GM18867 (cell line): ENCODE results near the gene SCNN1B.
"Not testable (repeated sequence)": the region's sequence is repeated elsewhere in the genome, so short reads cannot be mapped to it uniquely, and the experiment has no call there.

ENCODE experiments used
- ATAC-seq: cut with Tn5 transposase; IDR thresholded peaks from one replicate; pipeline ENCODE4 v1.9.1; 2021; ENCODE audit warnings: mild to moderate bottlenecking, moderate library complexity; ENCODE audit not compliant: unreplicated experiment

SCNN1B gene

GRCh38 chr16:23377071-23377931, 75.2 kb downstream of the SCNN1B start:
- no peak for ATAC-seq

GRCh38 chr16:23378256-23378655, 76.2 kb downstream of the SCNN1B start:
- ATAC-seq: no peak

DNA sequence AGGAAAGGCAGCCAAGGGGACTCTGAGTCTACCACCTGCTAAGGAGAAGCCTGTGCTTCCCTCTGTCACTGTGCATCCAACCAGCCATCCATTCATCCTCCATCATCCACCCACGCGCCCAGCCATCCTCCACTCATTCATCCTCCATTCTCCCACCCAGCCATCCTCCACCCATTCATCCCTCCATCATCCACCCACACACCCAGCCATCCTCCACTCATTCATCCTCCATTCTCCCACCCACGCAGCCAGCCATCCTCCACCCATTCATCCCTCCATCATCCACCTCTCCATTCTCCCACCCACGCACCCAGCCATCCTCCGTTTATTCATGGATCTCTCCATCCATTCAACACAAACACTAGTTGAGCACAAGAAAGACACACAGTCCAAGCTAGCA, 76.8 kb downstream of the SCNN1B start:
- ATAC-seq: no peak

DNA sequence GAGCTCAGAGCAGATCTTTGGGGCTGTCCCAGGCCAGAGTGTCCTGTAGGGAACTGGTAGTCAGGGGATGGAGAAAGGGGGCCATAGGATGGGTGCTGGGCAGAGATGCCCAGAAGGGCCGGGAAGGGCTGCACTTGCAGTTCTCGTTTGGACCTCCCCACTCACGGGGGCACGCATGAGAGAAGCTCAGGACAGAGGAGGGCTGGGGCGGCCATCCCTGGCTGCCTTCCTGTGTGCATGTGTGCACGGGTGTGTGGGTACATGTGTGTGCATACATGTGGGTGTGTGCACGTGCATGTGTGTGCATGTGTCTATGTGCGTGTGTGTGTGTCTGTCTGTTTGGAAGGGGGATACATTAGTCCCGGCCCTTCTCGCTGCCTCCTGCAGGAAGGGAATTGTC, 77.6 kb downstream of the SCNN1B start:
- ATAC-seq: no peak

DNA sequence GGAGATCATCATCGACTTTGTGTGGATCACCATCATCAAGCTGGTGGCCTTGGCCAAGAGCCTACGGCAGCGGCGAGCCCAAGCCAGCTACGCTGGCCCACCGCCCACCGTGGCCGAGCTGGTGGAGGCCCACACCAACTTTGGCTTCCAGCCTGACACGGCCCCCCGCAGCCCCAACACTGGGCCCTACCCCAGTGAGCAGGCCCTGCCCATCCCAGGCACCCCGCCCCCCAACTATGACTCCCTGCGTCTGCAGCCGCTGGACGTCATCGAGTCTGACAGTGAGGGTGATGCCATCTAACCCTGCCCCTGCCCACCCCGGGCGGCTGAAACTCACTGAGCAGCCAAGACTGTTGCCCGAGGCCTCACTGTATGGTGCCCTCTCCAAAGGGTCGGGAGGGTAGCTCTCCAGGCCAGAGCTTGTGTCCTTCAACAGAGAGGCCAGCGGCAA, 78.4 kb downstream of the SCNN1B start:
- ATAC-seq: no peak

DNA sequence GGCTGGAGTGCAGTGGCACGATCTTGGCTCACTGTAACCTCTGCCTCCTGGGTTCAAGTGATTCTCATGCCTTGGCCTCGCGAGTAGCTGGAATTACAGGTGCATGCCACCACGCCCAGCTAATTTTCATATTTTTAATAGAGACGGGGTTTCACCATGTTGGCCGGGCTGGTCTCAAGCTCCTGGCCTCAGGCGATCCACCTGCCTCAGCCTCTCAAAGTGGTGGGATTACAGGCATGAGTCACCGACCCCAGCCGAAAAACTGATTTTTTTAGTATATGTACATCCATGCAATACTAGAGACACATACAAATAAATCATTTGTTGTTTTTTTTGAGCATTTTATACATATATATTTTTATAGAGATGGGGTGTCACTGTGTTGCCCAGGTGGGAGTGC, 79.6 kb downstream of the SCNN1B start:
- not testable (repeated sequence) for ATAC-seq

DNA sequence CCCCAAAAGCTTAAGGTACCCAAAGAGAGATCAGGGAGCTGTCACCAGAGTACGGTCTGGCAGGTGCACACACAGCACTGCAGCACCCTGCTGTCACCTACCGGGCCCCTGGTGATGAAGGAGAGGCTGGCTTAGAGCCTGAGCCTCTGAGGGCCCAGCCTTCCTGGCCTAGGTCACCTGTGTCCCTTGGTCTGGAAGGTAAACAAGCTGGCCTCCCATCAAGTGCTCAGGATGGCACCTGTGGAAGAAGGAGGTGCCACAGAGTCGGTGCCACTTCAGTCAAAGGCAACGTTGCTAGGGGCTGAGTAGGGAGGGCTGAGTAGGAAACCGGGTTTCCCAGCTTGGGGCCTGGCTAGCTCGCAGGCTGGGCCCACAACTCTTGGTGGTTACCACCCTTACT, 80.2 kb downstream of the SCNN1B start:
- no peak for ATAC-seq

- no peak for ATAC-seq
These were observed 81.8 kb downstream of the SCNN1B start for GRCh38 chr16:23383881-23384280.

- no peak for ATAC-seq
These were observed 82.8 kb downstream of the SCNN1B start for GRCh38 chr16:23384878-23385277.

DNA sequence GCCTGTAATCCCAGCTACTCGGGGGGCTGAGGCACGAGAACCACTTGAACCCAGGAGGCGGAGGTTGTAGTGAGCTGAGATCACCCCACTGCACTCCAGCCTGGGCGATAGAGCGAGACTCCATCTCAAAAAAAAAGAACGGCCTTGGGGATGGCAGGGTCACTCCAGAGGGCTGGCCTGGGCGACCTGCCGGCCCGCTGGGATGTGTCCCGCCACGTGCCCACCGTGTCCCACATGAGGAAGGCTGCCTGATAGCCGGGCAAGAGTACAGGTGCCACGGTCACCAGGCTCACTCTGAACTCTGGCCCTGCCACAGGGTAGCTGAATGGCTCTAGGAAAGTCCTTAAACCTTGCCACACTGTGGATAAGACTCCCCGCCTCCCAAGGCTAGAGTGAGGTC, 83.3 kb downstream of the SCNN1B start:
- ATAC-seq: no peak

- ATAC-seq: no peak
These were observed 85.6 kb downstream of the SCNN1B start for GRCh38 chr16:23387666-23388065.

- no peak for ATAC-seq
These were observed 86.7 kb downstream of the SCNN1B start for GRCh38 chr16:23388786-23389185.

- ATAC-seq: no peak
These were observed 87.1 kb downstream of the SCNN1B start for GRCh38 chr16:23389201-23389600.

GRCh38 chr16:23389936-23390335, 87.8 kb downstream of the SCNN1B start:
- ATAC-seq: not testable (repeated sequence)

GRCh38 chr16:23391381-23392222, 89.5 kb downstream of the SCNN1B start:
- no peak for ATAC-seq

- no peak for ATAC-seq
These were observed 90.1 kb downstream of the SCNN1B start for GRCh38 chr16:23392223-23392600.

- ATAC-seq: no peak
These were observed 92.2 kb downstream of the SCNN1B start for GRCh38 chr16:23394141-23394831.

GRCh38 chr16:23395732-23396131, 93.6 kb downstream of the SCNN1B start:
- no peak for ATAC-seq

GRCh38 chr16:23397464-23397863, 95.4 kb downstream of the SCNN1B start:
- no peak for ATAC-seq

GRCh38 chr16:23398987-23399805, 97.1 kb downstream of the SCNN1B start:
- ATAC-seq: no peak
